ENCODE data around the gene VPS37C. TPM values are rescaled to one million over a fixed set of nuclear protein-coding genes. Genes with fewer than 3 reads are reported as not detected.

VPS37C gene
- total RNA-seq, 1 experiment from 2014 or later, result 23.4 TPM

GRCh38 chr11:61116426-61117167 lies 44.6 kb downstream of the VPS37C start (continued):
- TF ChIP-seq E2F1 (CRISPR knock-in tag; IDR thresholded peaks at IDR 0.05), result no peak
- TF ChIP-seq NR2C2 (CRISPR knock-in tag; IDR thresholded peaks at IDR 0.05), result no peak
- no peak for TF ChIP-seq TP53 (CRISPR knock-in tag; IDR thresholded peaks at IDR 0.05)
- TF ChIP-seq FOXK1 (CRISPR knock-in tag; IDR thresholded peaks at IDR 0.05), result no peak
- no peak for TF ChIP-seq PRRX2 (CRISPR knock-in tag; IDR thresholded peaks at IDR 0.05)

GRCh38 chr11:61115498-61116224 lies 45.6 kb downstream of the VPS37C start:
- POLR2A ChIA-PET, result no interaction called here
- ATAC-seq, result no peak
- no peak overlapping the region for H3K27ac Mint-ChIP-seq
- H3K36me3 Mint-ChIP-seq, result no peaks in the 10 kb centered on the region
- H3K4me3 Mint-ChIP-seq, result no peak overlapping the region
- CTCF ChIA-PET, result no interaction called here
- no peak for DNase-seq (ENCODE audit: low spot score)
- no peaks in the 10 kb centered on the region for H3K27me3 Mint-ChIP-seq (ENCODE audit: low read depth)
- H3K4me1 Mint-ChIP-seq, result no peaks in the 10 kb centered on the region
- no peak for TF ChIP-seq SMAD3 (CRISPR knock-in tag; IDR thresholded peaks at IDR 0.05; ENCODE audit: borderline replicate concordance)
- no peak for TF ChIP-seq CREB1 (CRISPR knock-in tag; IDR thresholded peaks at IDR 0.05)
- no peak for TF ChIP-seq E2F5 (CRISPR knock-in tag; IDR thresholded peaks at IDR 0.05)
- no peak for TF ChIP-seq ZNF396 (CRISPR knock-in tag; IDR thresholded peaks at IDR 0.05; ENCODE audit: borderline replicate concordance)
- TF ChIP-seq NFYB (CRISPR knock-in tag; conservative IDR thresholded peaks at IDR 0.05; ENCODE audit: low read depth), result no peak
- TF ChIP-seq, protein P1, sequence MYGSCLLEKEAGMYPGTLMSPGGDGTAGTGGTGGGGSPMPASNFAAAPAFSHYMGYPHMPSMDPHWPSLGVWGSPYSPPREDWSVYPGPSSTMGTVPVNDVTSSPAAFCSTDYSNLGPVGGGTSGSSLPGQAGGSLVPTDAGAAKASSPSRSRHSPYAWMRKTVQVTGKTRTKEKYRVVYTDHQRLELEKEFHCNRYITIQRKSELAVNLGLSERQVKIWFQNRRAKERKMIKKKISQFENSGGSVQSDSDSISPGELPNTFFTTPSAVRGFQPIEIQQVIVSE (CRISPR knock-in tag; IDR thresholded peaks at IDR 0.05; ENCODE audit: borderline replicate concordance), result no peak
- no peak for TF ChIP-seq IRF2 (CRISPR knock-in tag; IDR thresholded peaks at IDR 0.05; ENCODE audit: borderline replicate concordance, low read depth)
- no peaks in the 10 kb centered on the region for H3K9me3 Mint-ChIP-seq

- DNase-seq (ENCODE audit: low spot score) (no peak), ATAC-seq (no peak)
- H3K4me3 Mint-ChIP-seq, result no peak overlapping the region
- H3K27me3 Mint-ChIP-seq (ENCODE audit: low read depth), result no peaks in the 10 kb centered on the region
- no peaks in the 10 kb centered on the region for H3K9me3 Mint-ChIP-seq
- POLR2A ChIA-PET, result no interaction called here
- CTCF ChIA-PET, result interaction anchor here (1.7 kb wide), 1 partner anchor 14 kb away, joined by 5 read pairs; no protein-coding TSS in a partner anchor
- TF ChIP-seq STAT6 (CRISPR knock-in tag; conservative IDR thresholded peaks at IDR 0.05; ENCODE audit: low read depth), result no peak
- TF ChIP-seq ZNF232 (CRISPR knock-in tag; IDR thresholded peaks at IDR 0.05), result no peak
- no peak for TF ChIP-seq TEAD4 (CRISPR knock-in tag; IDR thresholded peaks at IDR 0.05)
- no peak for TF ChIP-seq ATF1 (CRISPR knock-in tag; IDR thresholded peaks at IDR 0.05)
- H3K4me1 Mint-ChIP-seq, result no peaks in the 10 kb centered on the region
- no peaks in the 10 kb centered on the region for H3K36me3 Mint-ChIP-seq
- no peak overlapping the region for H3K27ac Mint-ChIP-seq
Measured at GRCh38 chr11:61114913-61115312, 46.3 kb downstream of the VPS37C start.
